ENCODE measurements around the gene MSH5.

Gene MSH5

GRCh38 chr6:31763619-31763940 is 23.8 kb downstream of the MSH5 start:
- Histone ChIP-seq H3K4me3 (ENCODE audit: low read length) (no peak overlapping the region), H3K36me3 (ENCODE audit: insufficient read depth, low read length) (peaks cover 33% of the 10 kb centered on the region; the same call in 1 of the 2 replicates), H3K27me3 (ENCODE audit: insufficient read depth, low read length) (no peaks in the 10 kb centered on the region), H3K9ac (ENCODE audit: low read depth, low read length) (0 out of 2 replicates have a peak overlapping the region, but pooled peaks have one; percentile 1), H3K4me1 (ENCODE audit: insufficient read depth, low read length) (peaks cover 8% of the 10 kb centered on the region; the same call in 1 of the 2 replicates), H3K27ac (ENCODE audit: low read depth, low read length) (no peak overlapping the region), H3K9me3 (ENCODE audit: insufficient read depth, low read depth, low read length) (no peaks in the 10 kb centered on the region)
- 38% methylated on average over 1 of the region's 1 CpG for WGBS

- Histone ChIP-seq H3K4me1 (ENCODE audit: insufficient read depth, low read length) (peaks cover 8% of the 10 kb centered on the region; the same call in 1 of the 2 replicates), H3K9ac (ENCODE audit: low read depth, low read length) (no peak overlapping the region), H3K27ac (ENCODE audit: low read depth, low read length) (no peak overlapping the region), H3K36me3 (ENCODE audit: insufficient read depth, low read length) (peaks cover 31% of the 10 kb centered on the region; the same call in 1 of the 2 replicates), H3K27me3 (ENCODE audit: insufficient read depth, low read length) (no peaks in the 10 kb centered on the region), H3K9me3 (ENCODE audit: insufficient read depth, low read depth, low read length) (no peaks in the 10 kb centered on the region), H3K4me3 (ENCODE audit: low read length) (no peak overlapping the region)
- 84% methylated on average over 4 of the region's 4 CpGs for WGBS
Measured at GRCh38 chr6:31764198-31764597, 24.4 kb downstream of the MSH5 start.

GRCh38 chr6:31765559-31765909 is 25.7 kb downstream of the MSH5 start:
- Histone ChIP-seq H3K27ac (ENCODE audit: low read depth, low read length) (no peak overlapping the region), H3K9me3 (ENCODE audit: insufficient read depth, low read depth, low read length) (no peaks in the 10 kb centered on the region), H3K4me1 (ENCODE audit: insufficient read depth, low read length) (peaks cover 8% of the 10 kb centered on the region; the same call in 1 of the 2 replicates), H3K27me3 (ENCODE audit: insufficient read depth, low read length) (no peaks in the 10 kb centered on the region), H3K9ac (ENCODE audit: low read depth, low read length) (0 out of 2 replicates have a peak overlapping the region, but pooled peaks have one; percentile 13), H3K4me3 (ENCODE audit: low read length) (no peak overlapping the region), H3K36me3 (ENCODE audit: insufficient read depth, low read length) (peaks cover 18% of the 10 kb centered on the region; the same call in 1 of the 2 replicates)
- 95% methylated on average over 9 of the region's 9 CpGs for WGBS

- peaks cover 13% of the 10 kb centered on the region; the same call in 1 of the 2 replicates for H3K36me3 ChIP-seq (ENCODE audit: insufficient read depth, low read length)
- H3K4me1 ChIP-seq (ENCODE audit: insufficient read depth, low read length), result peaks cover 8% of the 10 kb centered on the region; the same call in 1 of the 2 replicates
- H3K27me3 ChIP-seq (ENCODE audit: insufficient read depth, low read length), result no peaks in the 10 kb centered on the region
- H3K27ac ChIP-seq (ENCODE audit: low read depth, low read length), result no peak overlapping the region
- H3K9me3 ChIP-seq (ENCODE audit: insufficient read depth, low read depth, low read length), result no peaks in the 10 kb centered on the region
- WGBS, result 44% methylated on average over 42 of the region's 42 CpGs
- H3K4me3 ChIP-seq (ENCODE audit: low read length), result peak overlapping the region; percentile 49
- H3K9ac ChIP-seq (ENCODE audit: low read depth, low read length), result 0 out of 2 replicates have a peak overlapping the region, but pooled peaks have one; percentile 34
Measured at GRCh38 chr6:31765910-31766794, 26.3 kb downstream of the MSH5 start.

GRCh38 chr6:31767096-31767645 is 27.4 kb downstream of the MSH5 start:
- Histone ChIP-seq H3K9me3 (ENCODE audit: insufficient read depth, low read depth, low read length) (no peaks in the 10 kb centered on the region), H3K4me3 (ENCODE audit: low read length) (no peak overlapping the region), H3K36me3 (ENCODE audit: insufficient read depth, low read length) (peaks cover 6% of the 10 kb centered on the region; the same call in 1 of the 2 replicates), H3K27me3 (ENCODE audit: insufficient read depth, low read length) (no peaks in the 10 kb centered on the region), H3K27ac (ENCODE audit: low read depth, low read length) (no peak overlapping the region), H3K4me1 (ENCODE audit: insufficient read depth, low read length) (peaks cover 8% of the 10 kb centered on the region; the same call in 1 of the 2 replicates), H3K9ac (ENCODE audit: low read depth, low read length) (no peak overlapping the region)
- WGBS, result 86% methylated on average over 6 of the region's 6 CpGs

- Histone ChIP-seq H3K9ac (ENCODE audit: low read depth, low read length) (no peak overlapping the region), H3K4me3 (ENCODE audit: low read length) (no peak overlapping the region), H3K9me3 (ENCODE audit: insufficient read depth, low read depth, low read length) (no peaks in the 10 kb centered on the region), H3K36me3 (ENCODE audit: insufficient read depth, low read length) (no peaks in the 10 kb centered on the region), H3K4me1 (ENCODE audit: insufficient read depth, low read length) (peaks cover 4% of the 10 kb centered on the region; the same call in 1 of the 2 replicates), H3K27me3 (ENCODE audit: insufficient read depth, low read length) (no peaks in the 10 kb centered on the region), H3K27ac (ENCODE audit: low read depth, low read length) (no peak overlapping the region)
- 93% methylated on average over 18 of the region's 18 CpGs for WGBS
Measured at GRCh38 chr6:31768363-31769257, 28.8 kb downstream of the MSH5 start.

GRCh38 chr6:31769684-31770371 is 30.0 kb downstream of the MSH5 start:
- no peaks in the 10 kb centered on the region for H3K9me3 ChIP-seq (ENCODE audit: insufficient read depth, low read depth, low read length)
- H3K27ac ChIP-seq (ENCODE audit: low read depth, low read length), result no peak overlapping the region
- H3K4me3 ChIP-seq (ENCODE audit: low read length), result no peak overlapping the region
- H3K27me3 ChIP-seq (ENCODE audit: insufficient read depth, low read length), result no peaks in the 10 kb centered on the region
- 79% methylated on average over 11 of the region's 12 CpGs for WGBS
- no peak overlapping the region for H3K9ac ChIP-seq (ENCODE audit: low read depth, low read length)
- no peaks in the 10 kb centered on the region for H3K36me3 ChIP-seq (ENCODE audit: insufficient read depth, low read length)
- H3K4me1 ChIP-seq (ENCODE audit: insufficient read depth, low read length), result peaks cover 4% of the 10 kb centered on the region; the same call in 1 of the 2 replicates

- Histone ChIP-seq H3K4me3 (ENCODE audit: low read length) (no peak overlapping the region), H3K9me3 (ENCODE audit: insufficient read depth, low read depth, low read length) (no peaks in the 10 kb centered on the region), H3K27ac (ENCODE audit: low read depth, low read length) (no peak overlapping the region), H3K9ac (ENCODE audit: low read depth, low read length) (no peak overlapping the region), H3K27me3 (ENCODE audit: insufficient read depth, low read length) (no peaks in the 10 kb centered on the region), H3K36me3 (ENCODE audit: insufficient read depth, low read length) (no peaks in the 10 kb centered on the region), H3K4me1 (ENCODE audit: insufficient read depth, low read length) (peaks cover 4% of the 10 kb centered on the region; the same call in 1 of the 2 replicates)
- 94% methylated on average over 2 of the region's 2 CpGs for WGBS
Measured at GRCh38 chr6:31770860-31771259, 31.1 kb downstream of the MSH5 start.

- Histone ChIP-seq H3K9me3 (ENCODE audit: insufficient read depth, low read depth, low read length) (no peaks in the 10 kb centered on the region), H3K27ac (ENCODE audit: low read depth, low read length) (no peak overlapping the region), H3K4me1 (ENCODE audit: insufficient read depth, low read length) (no peaks in the 10 kb centered on the region), H3K36me3 (ENCODE audit: insufficient read depth, low read length) (no peaks in the 10 kb centered on the region), H3K9ac (ENCODE audit: low read depth, low read length) (no peak overlapping the region), H3K27me3 (ENCODE audit: insufficient read depth, low read length) (no peaks in the 10 kb centered on the region), H3K4me3 (ENCODE audit: low read length) (no peak overlapping the region)
- WGBS, result 94% methylated on average over 4 of the region's 4 CpGs
Measured at GRCh38 chr6:31771992-31772358, 32.2 kb downstream of the MSH5 start.

GRCh38 chr6:31775184-31775583 is 35.4 kb downstream of the MSH5 start:
- H3K9ac ChIP-seq (ENCODE audit: low read depth, low read length), result no peak overlapping the region
- H3K4me1 ChIP-seq (ENCODE audit: insufficient read depth, low read length), result no peaks in the 10 kb centered on the region
- peaks cover 23% of the 10 kb centered on the region for H3K36me3 ChIP-seq (ENCODE audit: insufficient read depth, low read length)
- 82% methylated on average over 4 of the region's 4 CpGs for WGBS
- no peak overlapping the region for H3K4me3 ChIP-seq (ENCODE audit: low read length)
- H3K9me3 ChIP-seq (ENCODE audit: insufficient read depth, low read depth, low read length), result no peaks in the 10 kb centered on the region
- no peak overlapping the region for H3K27ac ChIP-seq (ENCODE audit: low read depth, low read length)
- H3K27me3 ChIP-seq (ENCODE audit: insufficient read depth, low read length), result no peaks in the 10 kb centered on the region

Data from HUES64 (cell line).